Measurements from ENCODE around the gene ZNF213. TPM values are rescaled to one million over a fixed set of nuclear protein-coding genes. Genes with fewer than 3 reads are reported as not detected.

ZNF213 gene
- total and polyA plus RNA-seq, 2 donors from 2014 or later = 5.6 to 12.5 TPM

GRCh38 chr16:3121851-3122467 is 12.9 kb upstream of the ZNF213 start:
- no peak for TF ChIP-seq CTCF (IDR thresholded peaks at IDR 0.05; ENCODE audit: borderline replicate concordance, extremely low read depth, insufficient read depth)
- Histone ChIP-seq H3K9ac (ENCODE audit: low read length in 3 of 3) (no peak overlapping the region), H3K36me3 (ENCODE audit: control insufficient read depth in 2 of 3, insufficient read depth in 3 of 3, low read length in 3 of 3) (peaks cover 0 to 5% (median 2%) of the 10 kb centered on the region in 3 donors), H3K27me3 (ENCODE audit: control insufficient read depth, insufficient read depth, low read length) (no peaks in the 10 kb centered on the region), H3K27ac (ENCODE audit: low read depth in 2 of 2, low read length in 2 of 2) (no peak overlapping the region), H3K4me1 (ENCODE audit: control insufficient read depth in 2 of 3, insufficient read depth in 2 of 3, low read depth in 1 of 3, low read length in 3 of 3) (peaks cover 0 to 5% (median 0%) of the 10 kb centered on the region in 3 donors), H3K9me3 (ENCODE audit: control insufficient read depth in 2 of 3, insufficient read depth in 1 of 3, low read length in 3 of 3) (no peaks in the 10 kb centered on the region), H3K4me3 (ENCODE audit: low read length in 3 of 3) (no peak overlapping the region)
- FAIRE-seq (no peak), DNase-seq (no peak)
- intact Hi-C loops (cut with DNase I) = no loop called here

- Histone ChIP-seq H3K4me1 (ENCODE audit: control insufficient read depth in 2 of 3, insufficient read depth in 2 of 3, low read depth in 1 of 3, low read length in 3 of 3) (peaks cover 0 to 5% (median 0%) of the 10 kb centered on the region in 3 donors), H3K9me3 (ENCODE audit: control insufficient read depth in 2 of 3, insufficient read depth in 1 of 3, low read length in 3 of 3) (no peaks in the 10 kb centered on the region), H3K36me3 (ENCODE audit: control insufficient read depth in 2 of 3, insufficient read depth in 3 of 3, low read length in 3 of 3) (peaks cover 0 to 5% (median 2%) of the 10 kb centered on the region in 3 donors), H3K4me3 (ENCODE audit: low read length in 3 of 3) (no peak overlapping the region), H3K27ac (ENCODE audit: low read depth in 2 of 2, low read length in 2 of 2) (no peak overlapping the region), H3K27me3 (ENCODE audit: control insufficient read depth, insufficient read depth, low read length) (no peaks in the 10 kb centered on the region), H3K9ac (ENCODE audit: low read length in 3 of 3) (no peak overlapping the region)
- intact Hi-C loops (cut with DNase I) = no loop called here
- FAIRE-seq (no peak), DNase-seq (no peak)
- TF ChIP-seq CTCF (IDR thresholded peaks at IDR 0.05; ENCODE audit: borderline replicate concordance, extremely low read depth, insufficient read depth) = no peak
Observed at GRCh38 chr16:3122926-3123570, 11.8 kb upstream of the ZNF213 start.

GRCh38 chr16:3123986-3124886 is 10.6 kb upstream of the ZNF213 start:
- peak overlapping the region; percentile 65 to 76 for H3K27ac ChIP-seq (ENCODE audit: low read depth in 2 of 2, low read length in 2 of 2)
- peaks cover 0 to 5% (median 2%) of the 10 kb centered on the region in 3 donors for H3K36me3 ChIP-seq (ENCODE audit: control insufficient read depth in 2 of 3, insufficient read depth in 3 of 3, low read length in 3 of 3)
- DNase-seq (peak; percentile 98 to 99 (median 98)), FAIRE-seq (peak; percentile 94)
- H3K9me3 ChIP-seq (ENCODE audit: control insufficient read depth in 2 of 3, insufficient read depth in 1 of 3, low read length in 3 of 3) = no peaks in the 10 kb centered on the region
- intact Hi-C loops (cut with DNase I) = no loop called here
- peak overlapping the region; percentile 83 to 85 (median 84) for H3K4me3 ChIP-seq (ENCODE audit: low read length in 3 of 3)
- H3K9ac ChIP-seq (ENCODE audit: low read length in 3 of 3) = peak overlapping the region; percentile 41 to 72 (median 71)
- no peaks in the 10 kb centered on the region for H3K27me3 ChIP-seq (ENCODE audit: control insufficient read depth, insufficient read depth, low read length)
- peak; percentile 18 for TF ChIP-seq CTCF (IDR thresholded peaks at IDR 0.05; ENCODE audit: borderline replicate concordance, extremely low read depth, insufficient read depth)
- H3K4me1 ChIP-seq (ENCODE audit: control insufficient read depth in 2 of 3, insufficient read depth in 2 of 3, low read depth in 1 of 3, low read length in 3 of 3) = peaks cover 0 to 10% (median 0%) of the 10 kb centered on the region in 3 donors

Data from kidney (tissue), 14 donors.